GM21723 (cell line): ENCODE measurements around the gene PTPA.
"Not testable (repeated sequence)": the region's sequence is repeated elsewhere in the genome, so short reads cannot be mapped to it uniquely, and the experiment has no call there.

Source experiments
- ATAC-seq: cut with Tn5 transposase; IDR thresholded peaks from one replicate; pipeline ENCODE4 v1.9.1; 2021; ENCODE audit warnings: mild to moderate bottlenecking, moderate library complexity; ENCODE audit not compliant: unreplicated experiment

Gene PTPA

GRCh38 chr9:129174724-129175514 is 63.7 kb downstream of the PTPA start:
- ATAC-seq = no peak

- ATAC-seq = no peak
Observed at GRCh38 chr9:129175515-129175824, 64.3 kb downstream of the PTPA start.

- no peak for ATAC-seq
Observed at GRCh38 chr9:129175825-129176633, 64.8 kb downstream of the PTPA start.

GRCh38 chr9:129176701-129177442 is 65.7 kb downstream of the PTPA start:
- ATAC-seq = no peak

GRCh38 chr9:129177443-129177790 is 66.2 kb downstream of the PTPA start:
- peak; percentile 23 for ATAC-seq

- peak; percentile 77 for ATAC-seq
Observed at GRCh38 chr9:129177791-129178567, 66.8 kb downstream of the PTPA start, which contains the start of gene IER5L. Gene IER5L (minus strand): TSS chr9:129178261. CDS start chr9:129178052, 209 bp downstream.

GRCh38 chr9:129178568-129179382 is 67.6 kb downstream of the PTPA start:
- no peak for ATAC-seq

- no peak for ATAC-seq
Observed at GRCh38 chr9:129181246-129181645, 70.0 kb downstream of the PTPA start.

GRCh38 chr9:129182122-129182521 is 70.9 kb downstream of the PTPA start:
- ATAC-seq = no peak

GRCh38 chr9:129182625-129183494 is 71.6 kb downstream of the PTPA start:
- no peak for ATAC-seq

- no peak for ATAC-seq
Observed at GRCh38 chr9:129183495-129184218, 72.4 kb downstream of the PTPA start.

GRCh38 chr9:129184219-129184524 is 73.0 kb downstream of the PTPA start:
- no peak for ATAC-seq

- no peak for ATAC-seq
Observed at GRCh38 chr9:129184596-129185122, 73.4 kb downstream of the PTPA start.

- ATAC-seq = no peak
Observed at GRCh38 chr9:129185402-129185801, 74.2 kb downstream of the PTPA start.

- ATAC-seq = no peak
Observed at GRCh38 chr9:129185991-129186390, 74.8 kb downstream of the PTPA start.

GRCh38 chr9:129187042-129187441 is 75.8 kb downstream of the PTPA start:
- ATAC-seq = no peak

- not testable (repeated sequence) for ATAC-seq
Observed at GRCh38 chr9:129189971-129190370, 78.8 kb downstream of the PTPA start.

GRCh38 chr9:129191234-129191633 is 80.0 kb downstream of the PTPA start:
- no peak for ATAC-seq
